GM10248 (cell line): ENCODE results near the gene CFTR.

Experiments used
- CTCF ChIA-PET: fragments of 300-600 bp; sonication (Branson Sonifier 250); formaldehyde crosslinking; extraction: SDS; loops from one replicate; lab custom pipeline; 2021; ENCODE audit warnings: antibody characterized with exemption; lab: Yijun Ruan, JAX
- POLR2A ChIA-PET: fragments of 350-650 bp; sonication (Branson Sonifier 250); formaldehyde crosslinking; extraction: SDS; loops from one replicate; lab custom pipeline; 2020; ENCODE audit warnings: antibody characterized with exemption; lab: Yijun Ruan, JAX
- DNase-seq: peaks from one replicate; pipeline ENCODE4 v3.0.0; 2012; ENCODE audit errors: extremely low spot score
- TF ChIP-seq, protein P1 (sequence below): IDR thresholded peaks from 2 replicates; pipeline ENCODE4 v1.5.1; 2012; ENCODE audit warnings: mild to moderate bottlenecking, low read depth; ENCODE audit errors: extremely low read depth, missing control alignments, control extremely low read depth

CFTR gene

DNA sequence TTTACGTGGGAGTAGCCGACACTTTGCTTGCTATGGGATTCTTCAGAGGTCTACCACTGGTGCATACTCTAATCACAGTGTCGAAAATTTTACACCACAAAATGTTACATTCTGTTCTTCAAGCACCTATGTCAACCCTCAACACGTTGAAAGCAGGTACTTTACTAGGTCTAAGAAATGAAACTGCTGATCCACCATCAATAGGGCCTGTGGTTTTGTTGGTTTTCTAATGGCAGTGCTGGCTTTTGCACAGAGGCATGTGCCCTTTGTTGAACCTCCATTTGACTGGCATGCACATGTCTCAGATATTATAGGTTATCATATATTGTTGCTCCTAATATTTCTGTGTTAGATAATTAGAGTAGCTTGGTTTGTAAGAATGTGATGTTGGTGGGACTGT, 123.8 kb downstream of the CFTR start:
- DNase-seq = no peak
- POLR2A ChIA-PET = no interaction called here
- TF ChIP-seq, protein P1, sequence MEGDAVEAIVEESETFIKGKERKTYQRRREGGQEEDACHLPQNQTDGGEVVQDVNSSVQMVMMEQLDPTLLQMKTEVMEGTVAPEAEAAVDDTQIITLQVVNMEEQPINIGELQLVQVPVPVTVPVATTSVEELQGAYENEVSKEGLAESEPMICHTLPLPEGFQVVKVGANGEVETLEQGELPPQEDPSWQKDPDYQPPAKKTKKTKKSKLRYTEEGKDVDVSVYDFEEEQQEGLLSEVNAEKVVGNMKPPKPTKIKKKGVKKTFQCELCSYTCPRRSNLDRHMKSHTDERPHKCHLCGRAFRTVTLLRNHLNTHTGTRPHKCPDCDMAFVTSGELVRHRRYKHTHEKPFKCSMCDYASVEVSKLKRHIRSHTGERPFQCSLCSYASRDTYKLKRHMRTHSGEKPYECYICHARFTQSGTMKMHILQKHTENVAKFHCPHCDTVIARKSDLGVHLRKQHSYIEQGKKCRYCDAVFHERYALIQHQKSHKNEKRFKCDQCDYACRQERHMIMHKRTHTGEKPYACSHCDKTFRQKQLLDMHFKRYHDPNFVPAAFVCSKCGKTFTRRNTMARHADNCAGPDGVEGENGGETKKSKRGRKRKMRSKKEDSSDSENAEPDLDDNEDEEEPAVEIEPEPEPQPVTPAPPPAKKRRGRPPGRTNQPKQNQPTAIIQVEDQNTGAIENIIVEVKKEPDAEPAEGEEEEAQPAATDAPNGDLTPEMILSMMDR = no peak
- CTCF ChIA-PET = no interaction called here

DNA sequence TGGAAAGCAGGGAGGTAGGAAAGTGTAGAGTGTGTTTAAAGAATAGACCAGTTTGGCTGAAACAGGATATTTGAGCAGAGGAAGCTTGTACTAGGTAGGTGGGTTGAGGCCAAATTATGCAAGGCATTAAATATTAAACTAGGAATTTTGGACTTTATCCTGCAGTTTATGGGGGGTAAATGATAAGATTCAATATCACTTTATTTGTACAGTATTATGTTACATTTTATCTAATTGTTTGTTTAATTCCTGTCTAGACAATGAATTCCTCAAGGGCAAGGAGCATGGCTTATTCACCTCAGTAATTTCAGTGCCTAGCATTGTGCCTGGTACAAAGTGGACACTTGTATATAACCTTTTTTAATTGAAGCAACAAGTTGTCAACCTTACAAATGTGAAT, 125.9 kb downstream of the CFTR start:
- CTCF ChIA-PET = no interaction called here
- POLR2A ChIA-PET = no interaction called here
- TF ChIP-seq, protein P1 = no peak
- no peak for DNase-seq

DNA sequence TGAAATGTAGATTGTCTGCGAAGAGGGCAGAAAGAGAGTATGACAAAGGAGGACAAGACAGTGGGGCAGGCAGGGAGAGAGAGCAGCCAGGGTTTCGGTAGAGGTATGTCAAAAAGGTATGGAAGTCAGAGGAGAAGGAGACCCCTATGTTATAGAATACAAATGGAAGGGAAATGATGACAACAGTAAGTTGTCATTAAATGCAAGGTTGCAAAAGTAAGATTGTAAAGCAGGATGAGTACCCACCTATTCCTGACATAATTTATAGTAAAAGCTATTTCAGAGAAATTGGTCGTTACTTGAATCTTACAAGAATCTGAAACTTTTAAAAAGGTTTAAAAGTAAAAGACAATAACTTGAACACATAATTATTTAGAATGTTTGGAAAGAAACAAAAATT, 126.3 kb downstream of the CFTR start:
- CTCF ChIA-PET = no interaction called here
- TF ChIP-seq, protein P1 = no peak
- POLR2A ChIA-PET = no interaction called here
- no peak for DNase-seq

GRCh38 chr7:117610396-117610795, 130.6 kb downstream of the CFTR start:
- ChIA-PET CTCF (interaction anchor here (1.3 kb wide), 1 partner anchor 22 kb away, joined by 3 read pairs; no protein-coding TSS in a partner anchor), POLR2A (no interaction called here)
- TF ChIP-seq, protein P1 = no peak
- no peak for DNase-seq

DNA sequence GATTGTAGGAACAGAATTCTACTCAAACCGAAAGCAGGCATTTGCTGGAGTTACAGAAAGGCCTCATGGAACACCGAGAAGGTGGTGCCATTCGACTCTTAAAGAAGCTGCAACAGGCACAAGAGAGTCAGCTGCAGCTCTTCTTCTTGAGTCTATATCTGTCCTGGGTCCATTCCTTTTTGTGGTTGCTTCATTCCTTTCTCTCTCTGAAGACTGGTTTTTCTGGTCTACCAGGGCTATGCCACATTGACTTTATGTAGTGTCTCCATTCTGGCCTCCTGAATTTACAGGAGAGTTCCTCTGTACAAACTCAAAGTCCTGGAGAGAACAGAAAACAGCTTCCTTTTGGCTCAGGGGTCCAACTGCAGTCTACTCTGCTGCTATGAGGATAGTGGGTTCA, 132.8 kb downstream of the CFTR start:
- CTCF ChIA-PET = no interaction called here
- DNase-seq = no peak
- POLR2A ChIA-PET = no interaction called here
- TF ChIP-seq, protein P1 = no peak

DNA sequence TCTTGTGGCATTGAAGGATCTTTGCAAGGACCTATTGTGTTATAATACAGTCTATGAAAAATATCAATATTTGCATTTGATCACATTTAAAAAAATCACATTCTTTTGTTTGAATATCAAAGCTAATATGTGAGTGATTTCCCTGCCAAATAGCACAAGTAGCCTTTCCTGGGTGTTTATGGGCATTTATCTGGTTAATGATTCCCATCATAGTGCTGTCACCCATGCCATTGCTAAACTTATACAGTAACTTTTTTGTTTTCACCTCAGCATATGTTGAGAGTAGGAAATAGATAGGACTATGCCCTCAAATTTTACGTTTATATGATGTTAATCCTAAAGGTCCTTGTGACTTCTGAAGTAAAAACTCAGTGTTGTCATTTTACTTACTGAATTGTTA, 136.9 kb downstream of the CFTR start:
- DNase-seq = no peak
- TF ChIP-seq, protein P1 = no peak
- CTCF ChIA-PET = interaction anchor here (1.4 to 2.8 kb wide), 3 partner anchors 14 to 27 kb away, joined by 3 to 7 read pairs (median 4); no protein-coding TSS in a partner anchor
- POLR2A ChIA-PET = no interaction called here

- no peak for DNase-seq
- CTCF ChIA-PET = no interaction called here
- POLR2A ChIA-PET = no interaction called here
- TF ChIP-seq, protein P1 = no peak
Measured at GRCh38 chr7:117619681-117620080, 139.9 kb downstream of the CFTR start.
